Esophagus (tissue), 2 donors: Measurements from ENCODE around the gene FNDC3B. TPM values are rescaled to one million over a fixed set of nuclear protein-coding genes. Genes with fewer than 3 reads are reported as not detected.

Experiments
- H3K27ac ChIP-seq, 2 donors: one replicate each; pipeline ENCODE4 v1.5.1; 2013; ENCODE audit warnings: low read depth in 2 of 2, mild to moderate bottlenecking in 2 of 2, inconsistent platforms in 1 of 2, low read length in 1 of 2, moderate library complexity in 1 of 2
- H3K27me3 ChIP-seq, 2 donors: one replicate each; pipeline ENCODE4 v1.6.1; 2013; ENCODE audit warnings: low read length in 2 of 2, control low read depth in 1 of 2, mild to moderate bottlenecking in 1 of 2; ENCODE audit not compliant: insufficient read depth in 2 of 2, control insufficient read depth in 1 of 2
- H3K36me3 ChIP-seq, 2 donors: one replicate each; pipeline ENCODE4 v1.6.1; 2013; ENCODE audit warnings: low read length in 1 of 2; ENCODE audit not compliant: control insufficient read depth in 2 of 2, insufficient read depth in 2 of 2
- H3K4me1 ChIP-seq, 2 donors: one replicate each; pipeline ENCODE4 v1.6.1; 2013; ENCODE audit warnings: low read length in 1 of 2; ENCODE audit not compliant: control insufficient read depth in 2 of 2, insufficient read depth in 2 of 2
- H3K4me3 ChIP-seq, 2 donors: one replicate each; pipeline ENCODE4 v1.5.1; 2013; ENCODE audit warnings: low read length in 2 of 2, mild to moderate bottlenecking in 2 of 2, low read depth in 1 of 2, moderate library complexity in 1 of 2
- H3K9me3 ChIP-seq, 2 donors: one replicate each; pipeline ENCODE4 v1.6.1; 2013; ENCODE audit warnings: mild to moderate bottlenecking in 2 of 2, low read depth in 1 of 2, low read length in 1 of 2, moderate library complexity in 1 of 2; ENCODE audit not compliant: control insufficient read depth in 2 of 2, insufficient read depth in 1 of 2
- WGBS, 2 donors: extraction: QIAGEN DNeasy Blood & Tissue Kit; methylation state at CpG; one replicate each; pipeline ENCODE4 v1.1.7; 2013; 5-methylcytosine and 5-hydroxymethylcytosine counted together
- polyA plus RNA-seq, 2 donors: library from polyadenylated mRNA; stranded (reverse); fragments of 200-250 nt; gene quantifications; one replicate each; pipeline ENCODE4 v1.2.3, GENCODE V29; 2013
- donor health status: healthy with polysubstance abuse.
- donor health status: Bipolar disorder and iron deficiency.

The FNDC3B gene
- polyA plus RNA-seq, 2 donors: 2.8 to 3.3 TPM

DNA sequence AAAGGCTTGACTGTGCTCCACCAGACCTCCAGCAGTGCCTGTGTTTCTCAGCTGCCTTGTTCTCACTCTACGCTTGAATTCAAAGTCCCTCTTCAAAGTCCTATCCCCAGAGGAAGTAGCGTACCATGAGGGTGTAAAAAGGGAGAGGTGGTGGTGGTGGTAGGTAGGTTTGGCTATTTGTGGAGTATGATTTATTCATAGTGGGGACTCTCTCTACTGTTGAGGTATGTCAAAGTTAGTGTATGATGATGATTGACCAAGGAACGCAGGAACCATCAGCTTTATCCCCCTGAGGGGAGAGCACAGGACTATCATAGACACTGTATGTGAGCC lies 271.0 kb downstream of the FNDC3B start:
- H3K36me3 ChIP-seq: peaks cover 0 to 11% of the 10 kb centered on the region in 2 donors

DNA sequence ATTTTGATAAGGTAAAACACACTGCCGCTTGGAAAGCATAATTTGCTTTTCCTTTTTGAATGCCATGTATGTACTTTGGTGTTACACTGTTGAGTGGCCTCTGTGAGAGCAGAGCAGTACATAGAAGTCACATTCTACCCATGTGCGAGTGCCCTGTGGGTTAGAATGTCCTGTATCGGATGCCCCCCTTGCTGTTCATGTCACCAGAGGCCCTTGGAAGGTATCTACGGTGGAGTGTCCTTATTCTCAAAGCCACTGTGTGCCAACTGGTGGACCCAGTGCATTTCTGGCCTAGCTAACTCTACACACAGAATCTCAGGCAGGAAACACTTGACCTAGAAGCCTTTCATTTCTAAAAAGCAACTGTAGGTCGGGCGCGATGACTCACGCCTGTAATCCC lies 271.8 kb downstream of the FNDC3B start:
- Histone ChIP-seq H3K4me3 (no peak overlapping the region), H3K27me3 (no peaks in the 10 kb centered on the region), H3K4me1 (peaks cover 0 to 5% of the 10 kb centered on the region in 2 donors), H3K9me3 (no peaks in the 10 kb centered on the region), H3K27ac (no peak overlapping the region), H3K36me3 (peaks cover 0 to 11% of the 10 kb centered on the region in 2 donors)
- 93 to 95% methylated on average over 8 of the region's 8 CpGs for WGBS, 2 donors

More for the DNA sequence above, 271.0 kb downstream of the FNDC3B start:
- Histone ChIP-seq H3K27ac (no peak overlapping the region), H3K4me1 (peaks cover 0 to 5% of the 10 kb centered on the region in 2 donors), H3K4me3 (no peak overlapping the region), H3K9me3 (no peaks in the 10 kb centered on the region), H3K27me3 (no peaks in the 10 kb centered on the region)
- 97 to 100% methylated on average over 3 of the region's 3 CpGs for WGBS, 2 donors

DNA sequence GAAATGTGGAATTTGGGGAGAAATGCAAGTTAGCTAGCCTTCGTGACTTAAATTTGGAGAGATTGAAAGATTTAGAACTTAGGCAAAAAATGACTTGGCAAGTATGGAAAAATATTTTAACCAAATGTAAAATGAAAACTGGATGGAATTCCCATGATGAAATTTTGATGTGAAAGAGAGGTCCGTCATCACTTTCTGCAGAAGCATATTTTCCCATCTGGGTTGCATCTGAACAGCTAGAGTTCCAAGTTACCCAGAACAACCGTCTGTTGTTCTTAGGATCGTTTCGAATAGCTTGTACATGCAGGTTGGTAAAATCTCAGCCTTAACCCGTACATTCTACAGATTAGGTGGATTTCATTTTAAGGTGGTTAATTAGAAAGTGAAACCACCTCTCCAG lies 272.6 kb downstream of the FNDC3B start:
- H3K27me3 ChIP-seq: no peaks in the 10 kb centered on the region
- no peak overlapping the region for H3K27ac ChIP-seq
- no peaks in the 10 kb centered on the region for H3K9me3 ChIP-seq
- H3K4me1 ChIP-seq: peaks cover 0 to 5% of the 10 kb centered on the region in 2 donors
- no peak overlapping the region for H3K4me3 ChIP-seq
- 73 to 77% methylated on average over 6 of the region's 6 CpGs for WGBS, 2 donors
- H3K36me3 ChIP-seq: peaks cover 0 to 11% of the 10 kb centered on the region in 2 donors

DNA sequence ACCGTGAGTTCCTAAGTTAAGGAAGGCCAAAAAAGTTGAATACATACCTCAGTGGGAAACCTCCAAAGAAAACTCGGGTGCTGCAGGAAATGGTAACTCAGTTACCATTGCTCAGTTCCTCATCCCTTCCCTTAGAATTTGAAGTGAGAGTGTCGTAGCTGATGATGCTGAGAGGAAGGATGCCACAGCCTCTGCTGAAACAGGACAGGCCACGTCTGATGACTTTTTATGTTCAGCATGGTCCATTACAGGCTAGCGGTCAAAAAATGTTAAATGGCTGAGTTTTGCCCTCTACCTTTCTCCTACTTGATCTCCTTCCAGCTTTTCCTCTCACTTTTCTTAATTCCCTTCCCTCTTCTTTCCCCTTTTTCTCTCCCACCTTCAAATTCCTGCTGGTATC lies 273.3 kb downstream of the FNDC3B start:
- H3K27me3 ChIP-seq: no peaks in the 10 kb centered on the region
- H3K4me1 ChIP-seq: peaks cover 0 to 5% of the 10 kb centered on the region in 2 donors
- no peaks in the 10 kb centered on the region for H3K9me3 ChIP-seq
- no peak overlapping the region for H3K4me3 ChIP-seq
- H3K36me3 ChIP-seq: peaks cover 0 to 11% of the 10 kb centered on the region in 2 donors
- WGBS, 2 donors: 85 to 89% methylated on average over 5 of the region's 5 CpGs
- H3K27ac ChIP-seq: no peak overlapping the region

DNA sequence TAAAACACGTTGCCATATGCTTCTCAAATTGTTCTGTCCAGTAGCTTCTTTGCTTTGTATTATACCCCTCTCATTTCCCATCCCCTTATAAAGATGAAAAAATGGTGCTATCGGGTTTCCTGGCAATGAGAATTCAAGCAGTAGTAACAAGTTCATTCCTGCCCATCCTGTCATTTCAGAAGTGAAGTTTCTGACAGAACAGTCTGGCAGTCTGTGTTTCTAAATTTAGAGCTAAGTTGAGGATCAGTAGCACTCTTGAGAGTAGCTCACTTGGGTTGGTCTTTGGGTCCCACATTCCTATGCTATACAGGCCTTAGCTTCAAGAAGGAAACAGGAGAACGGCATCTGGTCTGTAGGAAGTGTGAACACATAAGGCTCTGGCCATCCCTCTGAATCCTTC lies 274.3 kb downstream of the FNDC3B start:
- WGBS, 2 donors: 62 to 63% methylated on average over 3 of the region's 3 CpGs
- H3K27ac ChIP-seq: peak overlapping the region in 1 of 2 donors; percentile 31

DNA sequence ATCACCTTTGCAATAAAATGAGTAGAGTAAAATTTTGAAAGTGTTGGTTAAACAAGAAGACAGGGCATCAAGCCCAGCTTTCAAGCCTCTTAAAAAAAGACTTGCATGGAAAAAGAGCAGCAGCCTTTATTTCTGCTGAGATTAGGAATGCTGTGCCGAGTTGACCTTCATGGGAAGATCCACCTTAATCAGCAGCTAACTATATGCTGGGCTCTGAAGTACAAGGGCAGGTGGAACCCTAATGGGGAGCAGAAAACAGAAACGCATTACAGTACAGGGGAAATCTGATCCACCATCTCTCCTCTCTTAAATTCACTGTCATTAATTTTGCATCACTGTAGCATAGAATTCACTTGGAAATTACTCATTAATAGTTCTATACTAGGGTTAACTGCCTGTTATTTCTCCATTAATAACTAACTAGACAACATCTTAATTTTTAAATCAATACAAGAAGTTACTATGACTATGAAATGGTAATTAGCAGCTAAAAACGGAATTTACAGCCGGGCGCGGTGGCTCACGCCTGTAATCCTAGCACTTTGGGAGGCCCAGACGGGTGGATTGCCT lies 275.3 kb downstream of the FNDC3B start:
- Histone ChIP-seq H3K27ac (no peak overlapping the region), H3K36me3 (peaks cover 0 to 10% of the 10 kb centered on the region in 2 donors), H3K9me3 (no peaks in the 10 kb centered on the region), H3K4me1 (peaks cover 2 to 11% of the 10 kb centered on the region in 2 donors), H3K4me3 (no peak overlapping the region), H3K27me3 (no peaks in the 10 kb centered on the region)
- WGBS, 2 donors: 86 to 96% methylated on average over 8 of the region's 8 CpGs

More for the DNA sequence above, 274.3 kb downstream of the FNDC3B start:
- Histone ChIP-seq H3K4me1 (peaks cover 2 to 10% of the 10 kb centered on the region in 2 donors), H3K27me3 (no peaks in the 10 kb centered on the region), H3K36me3 (peaks cover 0 to 11% of the 10 kb centered on the region in 2 donors), H3K4me3 (no peak overlapping the region), H3K9me3 (no peaks in the 10 kb centered on the region)

DNA sequence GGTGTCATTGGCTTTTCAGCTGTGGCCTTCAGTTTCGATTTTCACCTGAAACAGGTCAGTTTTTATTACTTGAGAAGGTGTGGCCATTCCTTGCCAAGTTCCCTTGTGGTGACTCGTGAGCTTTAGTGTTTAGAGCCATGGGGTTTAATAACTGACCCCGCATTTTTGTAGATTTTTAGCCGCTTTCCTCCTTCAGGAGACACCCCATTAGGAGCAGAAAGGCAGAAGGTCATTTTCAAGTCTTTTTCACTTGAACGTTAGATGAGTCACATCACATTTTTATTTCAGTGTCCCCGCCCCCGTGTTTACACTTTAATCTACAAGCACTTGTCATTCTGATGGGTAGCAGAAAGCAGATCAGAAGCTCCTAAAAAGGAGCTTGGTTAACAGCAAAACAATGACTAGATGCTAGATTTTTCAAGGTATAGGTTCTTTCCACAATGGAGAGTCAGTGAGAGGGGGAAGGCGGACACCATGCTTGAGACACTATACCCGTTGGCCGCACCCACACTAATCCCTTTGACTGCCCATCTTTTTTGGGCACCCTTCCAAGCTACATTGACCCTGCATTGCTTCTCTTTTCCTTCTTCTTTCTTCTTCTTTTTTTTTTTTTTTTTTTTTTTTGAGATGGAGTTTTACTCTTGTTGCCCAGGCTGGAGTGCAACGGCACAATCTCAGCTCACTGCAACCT lies 276.2 kb downstream of the FNDC3B start:
- H3K4me3 ChIP-seq: no peak overlapping the region
- 68 to 69% methylated on average over 11 of the region's 11 CpGs for WGBS, 2 donors
- H3K36me3 ChIP-seq: peaks cover 0 to 7% of the 10 kb centered on the region in 2 donors
- no peak overlapping the region for H3K27ac ChIP-seq
- no peaks in the 10 kb centered on the region for H3K27me3 ChIP-seq
- H3K4me1 ChIP-seq: peaks cover 2 to 11% of the 10 kb centered on the region in 2 donors
- H3K9me3 ChIP-seq: no peaks in the 10 kb centered on the region

DNA sequence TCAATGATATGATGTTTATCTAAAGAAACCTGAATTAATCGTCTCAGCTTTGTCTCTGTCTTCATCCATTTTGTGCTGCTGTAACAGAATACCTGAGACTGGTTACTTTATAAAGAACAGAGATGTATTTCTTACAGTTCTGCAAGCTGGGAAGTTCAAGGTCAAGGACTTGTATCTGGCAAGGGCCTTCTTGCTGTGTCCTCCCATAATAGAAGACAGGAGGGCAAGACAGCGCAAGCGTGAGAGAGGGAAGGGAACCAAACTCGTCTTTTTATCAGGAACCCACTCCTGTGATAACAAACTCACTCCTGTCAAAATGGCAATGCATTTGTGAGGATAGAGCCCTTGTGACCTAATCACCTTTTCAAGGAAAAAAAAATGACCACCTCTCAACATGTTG lies 277.4 kb downstream of the FNDC3B start:
- no peaks in the 10 kb centered on the region for H3K27me3 ChIP-seq
- H3K36me3 ChIP-seq: peaks cover 0 to 3% of the 10 kb centered on the region in 2 donors
- peaks cover 2 to 11% of the 10 kb centered on the region in 2 donors for H3K4me1 ChIP-seq
- WGBS, 2 donors: 86 to 95% methylated on average over 4 of the region's 4 CpGs
- no peaks in the 10 kb centered on the region for H3K9me3 ChIP-seq
- no peak overlapping the region for H3K4me3 ChIP-seq
- no peak overlapping the region for H3K27ac ChIP-seq

DNA sequence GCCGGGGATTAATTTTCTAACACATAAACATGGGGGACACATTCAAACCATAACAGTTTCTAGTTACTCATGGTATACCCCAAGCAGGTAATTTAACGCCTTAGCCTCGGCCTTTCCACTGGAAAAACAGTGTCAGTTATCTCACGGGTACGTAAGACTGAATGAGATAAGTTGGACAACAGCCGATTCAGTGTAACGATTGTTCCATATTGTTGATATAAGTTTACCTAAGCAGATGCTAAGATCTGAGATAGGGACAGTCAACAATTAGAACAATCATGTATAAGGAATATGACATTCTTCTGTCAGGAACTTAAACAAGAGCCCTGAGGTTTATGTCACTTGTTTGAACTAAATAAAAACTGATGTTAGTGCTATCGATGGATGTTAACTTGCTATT lies 278.1 kb downstream of the FNDC3B start:
- 82 to 85% methylated on average over 8 of the region's 8 CpGs for WGBS, 2 donors
- Histone ChIP-seq H3K9me3 (no peaks in the 10 kb centered on the region), H3K4me3 (no peak overlapping the region), H3K36me3 (peaks cover 2 to 6% of the 10 kb centered on the region in 2 donors), H3K27ac (peak overlapping the region in 1 of 2 donors; percentile 37), H3K4me1 (peaks cover 2 to 11% of the 10 kb centered on the region in 2 donors), H3K27me3 (no peaks in the 10 kb centered on the region)

DNA sequence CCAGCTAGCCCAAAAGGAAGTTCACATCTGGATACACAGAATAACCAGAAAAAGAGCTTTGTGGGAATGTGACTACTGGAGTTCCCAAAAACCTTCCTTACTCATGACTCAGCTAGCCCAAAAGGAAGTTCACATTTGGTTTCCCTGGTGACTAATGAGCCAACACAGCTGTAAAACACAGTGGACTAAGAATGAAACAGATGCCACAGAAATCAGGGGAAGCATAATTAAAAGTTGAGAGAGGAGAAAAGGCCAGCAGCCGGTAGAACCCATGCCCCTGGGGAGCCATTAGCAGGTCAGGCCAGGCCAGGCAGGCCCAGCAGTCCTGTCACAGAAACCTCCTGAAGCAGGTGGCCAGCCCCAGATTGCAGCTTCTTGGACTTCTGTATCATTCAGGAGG lies 278.6 kb downstream of the FNDC3B start:
- Histone ChIP-seq H3K4me1 (peaks cover 2 to 11% of the 10 kb centered on the region in 2 donors), H3K36me3 (peaks cover 2% of the 10 kb centered on the region in 2 donors), H3K27ac (peak overlapping the region; percentile 30 to 53), H3K4me3 (no peak overlapping the region), H3K9me3 (no peaks in the 10 kb centered on the region), H3K27me3 (no peaks in the 10 kb centered on the region)
- 2 to 18% methylated on average over 1 of the region's 1 CpG for WGBS, 2 donors
